Epithelial cell of proximal tubule (primary cell): ENCODE measurements around the gene DNAJB6. TPM values are rescaled to one million over a fixed set of nuclear protein-coding genes. Genes with fewer than 3 reads are reported as not detected.

Experiments
- DNase-seq: peaks from one replicate; pipeline ENCODE4 v3.0.0-alpha.2; 2011; ENCODE audit warnings: low read depth
- H3K4me3 ChIP-seq: 2 replicates; pipeline ENCODE4 v1.5.1; 2011; ENCODE audit warnings: low read depth, mild to moderate bottlenecking, low read length
- total RNA-seq: library from RNA; depleted of rRNA; stranded (reverse); fragments of >200 nt; gene quantifications from 2 replicates; pipeline ENCODE4 v1.2.3, GENCODE V29; 2015
- TF ChIP-seq, protein P1 (sequence below): conservative IDR thresholded peaks from 2 replicates; pipeline ENCODE4 v1.5.1; 2012; ENCODE audit warnings: low read depth, mild to moderate bottlenecking, low read length

DNAJB6 gene
- total RNA-seq, 1 donor from 2014 or later, result 108 TPM

DNA sequence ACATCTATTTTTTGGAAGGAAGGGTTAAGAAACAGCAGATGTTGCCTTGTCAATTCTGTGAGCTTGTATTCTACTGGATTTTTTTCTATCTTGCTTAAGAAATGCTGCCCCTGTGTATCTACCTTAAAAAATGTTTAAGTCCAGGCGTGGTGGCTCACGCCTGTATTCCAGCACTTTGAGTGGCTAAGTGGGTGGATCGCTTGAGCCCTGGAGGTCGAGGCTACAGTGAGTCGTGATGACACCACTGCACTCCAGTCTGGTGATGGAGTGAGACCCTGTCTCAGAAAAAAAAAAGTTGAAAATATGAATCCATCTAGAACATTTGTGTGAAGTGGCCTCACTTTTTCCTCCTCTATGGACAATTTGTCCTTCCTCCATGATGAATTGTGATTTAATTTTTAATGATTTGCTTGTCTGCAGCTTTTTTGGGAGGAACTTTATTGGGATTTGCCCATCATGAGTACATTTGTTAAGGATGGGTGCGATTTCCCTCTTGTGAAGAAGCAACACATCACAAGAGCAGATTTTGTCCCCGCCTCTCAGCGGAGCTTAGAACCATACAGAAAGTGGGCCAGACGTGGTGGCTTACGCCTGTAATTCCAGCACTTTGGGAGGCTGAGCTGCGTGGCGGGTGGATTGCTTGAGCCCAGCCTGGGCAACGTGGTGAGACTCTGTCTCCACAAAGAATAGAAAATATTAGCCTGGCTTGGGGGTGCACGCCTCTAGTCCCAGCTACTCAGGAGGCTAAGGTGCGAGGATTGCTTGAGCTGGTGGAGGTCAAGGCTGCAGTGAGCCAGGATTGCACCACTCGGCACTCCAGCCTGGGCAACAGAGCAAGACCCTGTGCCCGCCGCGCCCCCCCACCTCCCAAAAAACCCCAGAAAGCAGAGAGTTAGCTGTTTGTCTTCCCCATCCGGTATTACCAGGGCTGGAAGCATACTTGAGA lies 57.7 kb downstream of the DNAJB6 start:
- no peak for DNase-seq
- H3K4me3 ChIP-seq, result no peak overlapping the region
- TF ChIP-seq, protein P1, sequence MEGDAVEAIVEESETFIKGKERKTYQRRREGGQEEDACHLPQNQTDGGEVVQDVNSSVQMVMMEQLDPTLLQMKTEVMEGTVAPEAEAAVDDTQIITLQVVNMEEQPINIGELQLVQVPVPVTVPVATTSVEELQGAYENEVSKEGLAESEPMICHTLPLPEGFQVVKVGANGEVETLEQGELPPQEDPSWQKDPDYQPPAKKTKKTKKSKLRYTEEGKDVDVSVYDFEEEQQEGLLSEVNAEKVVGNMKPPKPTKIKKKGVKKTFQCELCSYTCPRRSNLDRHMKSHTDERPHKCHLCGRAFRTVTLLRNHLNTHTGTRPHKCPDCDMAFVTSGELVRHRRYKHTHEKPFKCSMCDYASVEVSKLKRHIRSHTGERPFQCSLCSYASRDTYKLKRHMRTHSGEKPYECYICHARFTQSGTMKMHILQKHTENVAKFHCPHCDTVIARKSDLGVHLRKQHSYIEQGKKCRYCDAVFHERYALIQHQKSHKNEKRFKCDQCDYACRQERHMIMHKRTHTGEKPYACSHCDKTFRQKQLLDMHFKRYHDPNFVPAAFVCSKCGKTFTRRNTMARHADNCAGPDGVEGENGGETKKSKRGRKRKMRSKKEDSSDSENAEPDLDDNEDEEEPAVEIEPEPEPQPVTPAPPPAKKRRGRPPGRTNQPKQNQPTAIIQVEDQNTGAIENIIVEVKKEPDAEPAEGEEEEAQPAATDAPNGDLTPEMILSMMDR, result no peak

DNA sequence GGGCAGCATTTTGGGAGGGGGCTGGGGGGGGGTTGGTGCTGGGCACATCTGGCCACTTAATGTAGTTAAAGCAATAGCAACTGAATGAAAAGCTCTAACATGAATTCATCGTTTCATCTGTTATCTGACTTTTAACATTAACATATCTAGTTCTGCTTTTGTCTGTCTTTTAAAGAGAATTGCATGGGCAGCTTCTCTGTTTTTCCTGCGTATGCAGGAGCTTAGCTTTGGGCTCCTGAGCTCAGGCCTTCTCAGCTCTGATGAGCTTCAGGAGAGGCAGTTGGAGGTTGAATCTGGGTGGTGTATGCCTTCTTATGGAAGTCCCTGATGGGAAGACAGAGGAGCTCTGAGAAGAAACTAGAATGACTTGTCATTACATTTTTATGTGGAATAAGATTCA lies 58.4 kb downstream of the DNAJB6 start:
- TF ChIP-seq, protein P1, result no peak
- no peak overlapping the region for H3K4me3 ChIP-seq
- DNase-seq, result no peak

DNA sequence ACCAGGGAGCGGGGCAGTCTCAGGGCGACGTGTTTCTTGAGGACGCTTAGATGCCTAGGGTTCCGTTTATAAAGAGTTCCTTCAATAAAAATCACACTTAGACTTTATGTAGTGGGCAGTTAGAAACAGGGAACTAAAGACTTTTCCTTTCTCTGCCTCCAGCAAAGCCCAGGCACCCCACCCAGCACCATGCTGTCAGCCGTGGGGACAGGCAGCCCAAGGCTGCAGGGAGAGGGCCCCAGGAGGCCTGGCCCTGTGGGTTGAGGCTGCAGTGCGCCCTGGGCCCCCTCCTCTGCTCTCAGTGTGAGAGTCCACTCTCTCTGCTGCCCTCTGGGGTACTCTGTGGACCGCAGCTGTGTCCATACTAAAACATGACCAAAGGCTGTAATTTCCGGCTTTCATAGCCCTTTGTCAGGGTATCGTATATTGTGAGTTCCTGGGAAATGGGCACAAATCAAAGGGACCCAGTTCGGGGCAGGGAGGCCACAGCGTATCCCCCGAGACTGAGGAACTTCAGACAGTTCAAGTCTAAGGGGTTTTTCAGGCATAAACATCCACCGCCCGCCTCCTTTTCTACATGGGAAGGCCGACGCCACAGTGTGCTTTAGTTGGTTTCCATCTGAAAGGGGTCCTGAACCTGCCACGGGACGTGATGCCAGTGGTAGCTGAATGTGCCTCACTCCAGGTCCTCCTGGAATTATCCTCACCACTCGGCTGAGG lies 59.7 kb downstream of the DNAJB6 start:
- DNase-seq, result no peak
- TF ChIP-seq, protein P1, result no peak
- H3K4me3 ChIP-seq, result no peak overlapping the region

DNA sequence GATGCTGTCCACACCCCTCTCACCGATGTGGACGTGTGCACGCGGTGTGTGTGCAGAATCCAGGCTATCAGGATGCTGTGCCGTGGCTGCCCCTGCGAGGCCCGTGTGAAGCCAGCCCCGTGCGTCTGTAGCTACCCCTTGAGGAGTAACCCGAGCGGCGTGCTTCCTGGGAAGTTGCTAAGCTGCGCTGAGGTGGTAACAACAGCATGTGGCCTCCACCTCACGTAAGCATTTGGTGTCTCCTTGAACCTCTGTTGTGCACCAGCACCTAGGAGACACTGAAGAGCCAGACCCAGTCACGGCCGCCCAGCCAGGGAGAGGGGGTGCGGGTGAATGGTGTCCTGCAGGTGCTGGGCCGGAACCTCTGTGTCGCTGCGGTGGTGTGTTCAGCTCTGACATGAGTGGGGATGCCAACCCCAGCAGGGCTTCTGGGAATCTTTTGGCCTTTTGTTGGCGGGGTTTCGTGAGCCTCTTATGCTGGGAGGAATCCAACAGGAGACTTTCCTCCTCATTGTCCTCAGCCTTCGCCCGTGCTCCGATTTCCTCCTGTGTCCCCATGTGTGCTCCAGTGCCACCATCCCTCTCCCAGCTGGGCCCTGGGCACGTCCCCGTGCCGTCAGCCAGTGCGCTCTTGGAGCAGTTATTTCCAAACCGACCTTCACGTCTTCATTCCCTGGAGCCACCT lies 60.4 kb downstream of the DNAJB6 start:
- TF ChIP-seq, protein P1, result no peak
- no peak for DNase-seq
- H3K4me3 ChIP-seq, result no peak overlapping the region

DNA sequence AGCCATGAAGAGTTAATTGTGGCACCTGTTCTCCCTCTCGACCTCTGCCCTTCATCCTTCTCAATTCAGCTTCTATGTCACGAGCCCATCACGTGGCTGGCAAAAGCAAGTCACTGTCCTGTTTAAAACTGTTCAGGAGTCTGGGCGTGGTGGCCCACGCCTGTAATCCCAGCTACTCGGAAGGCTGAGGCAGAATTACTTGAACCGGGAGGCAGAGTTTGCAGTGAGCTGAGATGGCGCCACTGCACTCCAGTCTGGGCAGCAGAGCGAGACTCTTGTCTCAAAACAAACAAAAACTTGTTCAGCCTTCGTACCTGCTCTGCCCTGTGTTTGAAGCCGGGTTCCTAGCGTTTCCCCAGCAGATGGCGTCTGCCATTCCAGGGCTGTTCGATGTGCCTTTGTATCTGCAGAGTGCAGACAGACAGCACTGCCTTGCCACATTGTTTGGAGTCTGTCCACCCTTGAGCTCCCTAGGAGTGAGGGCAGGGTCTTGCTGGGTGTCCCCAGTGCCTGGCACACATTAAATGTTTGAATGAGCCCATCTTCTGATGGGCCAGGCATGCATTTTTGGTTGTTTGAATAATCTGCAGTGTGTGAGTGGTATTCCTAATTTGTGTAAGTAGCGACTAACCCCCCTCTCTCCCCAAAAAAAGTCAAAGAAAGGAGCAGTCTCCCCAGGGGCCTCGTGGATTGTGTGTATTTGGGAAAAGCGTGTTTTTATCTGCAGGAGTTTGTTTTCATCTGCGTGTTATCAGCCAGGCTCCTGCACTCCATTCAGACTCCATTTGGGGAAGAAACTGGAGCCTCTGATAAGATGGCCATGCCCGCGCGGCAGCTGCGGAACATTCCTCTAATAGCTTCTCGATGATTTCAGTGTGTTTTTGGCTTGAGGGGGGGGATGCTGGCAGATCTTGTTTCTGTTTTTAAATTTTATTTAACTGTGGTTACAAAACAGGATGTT lies 61.2 kb downstream of the DNAJB6 start:
- peak; percentile 25 for DNase-seq
- H3K4me3 ChIP-seq, result no peak overlapping the region
- TF ChIP-seq, protein P1, result peak; percentile 73

DNA sequence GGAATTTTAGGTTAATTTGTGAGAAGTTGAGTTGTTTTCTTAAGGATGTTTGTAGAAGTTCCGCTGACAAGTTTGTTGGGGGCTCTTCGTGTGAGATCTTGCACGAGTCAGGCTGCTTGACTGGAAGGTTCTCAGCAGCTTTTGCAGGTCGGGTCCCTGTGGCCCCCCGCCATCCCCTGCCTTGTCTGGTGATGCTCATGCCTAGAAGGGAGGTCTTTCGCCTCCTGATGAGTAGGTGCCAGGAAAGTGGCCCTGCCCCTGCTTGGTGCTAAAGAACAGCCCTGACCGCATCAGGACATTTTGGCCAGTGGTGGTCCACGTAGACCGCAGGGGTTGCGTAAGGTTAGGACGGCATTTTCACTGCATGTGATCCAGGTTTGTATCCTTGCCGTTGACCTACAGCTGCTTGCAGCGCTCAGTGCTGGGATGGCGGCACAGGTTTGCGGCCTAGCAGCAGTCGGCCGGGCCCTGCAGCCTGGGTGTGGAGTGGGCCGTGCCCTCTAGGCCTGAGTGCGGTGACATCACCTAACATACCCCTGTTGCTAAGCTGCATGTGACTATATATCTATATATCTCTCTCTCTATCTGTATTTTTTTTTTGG lies 62.4 kb downstream of the DNAJB6 start:
- no peak for DNase-seq
- TF ChIP-seq, protein P1, result no peak
- no peak overlapping the region for H3K4me3 ChIP-seq
